HG03196 (cell line): ENCODE data around the gene SWSAP1.

ENCODE experiments used
- ATAC-seq: cut with Tn5 transposase; IDR thresholded peaks from one replicate; pipeline ENCODE4 v1.9.1; 2021; ENCODE audit not compliant: unreplicated experiment

SWSAP1 gene

GRCh38 chr19:11408591-11408990 lies 34.1 kb downstream of the SWSAP1 start:
- no peak for ATAC-seq

DNA sequence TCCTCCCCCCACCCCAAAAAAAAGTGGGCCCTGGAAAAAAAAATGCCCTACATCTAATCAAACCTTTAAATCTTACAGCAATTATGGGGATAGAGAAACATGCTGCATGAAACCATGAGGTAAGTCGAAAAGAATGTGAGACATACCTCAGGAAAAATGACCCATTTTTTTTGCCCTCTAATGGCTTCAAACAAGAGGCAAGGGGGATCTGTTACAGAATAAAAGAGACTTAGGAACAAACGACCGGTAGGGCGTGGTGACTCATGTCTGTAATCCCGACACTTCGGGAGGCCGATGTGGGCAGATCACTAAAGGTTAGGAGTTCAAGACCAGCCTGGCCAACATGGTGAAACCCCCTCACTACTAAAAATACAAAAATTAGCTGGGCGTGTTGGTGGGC lies 36.2 kb downstream of the SWSAP1 start:
- no peak for ATAC-seq

DNA sequence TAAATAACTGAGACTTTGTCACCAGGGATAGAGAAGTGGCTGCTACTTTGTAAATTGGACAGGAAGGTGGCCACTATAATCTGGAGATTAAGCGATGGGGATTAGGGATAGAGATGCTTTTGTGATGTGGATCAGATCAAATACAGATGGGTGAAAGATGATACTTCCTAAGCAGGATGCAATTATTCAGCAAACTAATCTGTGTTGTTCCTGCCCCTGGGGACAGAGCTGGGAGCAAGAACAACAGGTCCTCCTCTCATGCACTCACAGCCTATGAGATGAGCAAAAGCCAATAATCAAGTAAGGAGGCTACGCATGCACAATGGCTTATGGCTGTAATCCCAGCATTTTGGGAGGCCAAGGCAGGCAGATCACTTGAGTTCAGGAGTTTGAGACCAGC lies 40.1 kb downstream of the SWSAP1 start:
- ATAC-seq = no peak

DNA sequence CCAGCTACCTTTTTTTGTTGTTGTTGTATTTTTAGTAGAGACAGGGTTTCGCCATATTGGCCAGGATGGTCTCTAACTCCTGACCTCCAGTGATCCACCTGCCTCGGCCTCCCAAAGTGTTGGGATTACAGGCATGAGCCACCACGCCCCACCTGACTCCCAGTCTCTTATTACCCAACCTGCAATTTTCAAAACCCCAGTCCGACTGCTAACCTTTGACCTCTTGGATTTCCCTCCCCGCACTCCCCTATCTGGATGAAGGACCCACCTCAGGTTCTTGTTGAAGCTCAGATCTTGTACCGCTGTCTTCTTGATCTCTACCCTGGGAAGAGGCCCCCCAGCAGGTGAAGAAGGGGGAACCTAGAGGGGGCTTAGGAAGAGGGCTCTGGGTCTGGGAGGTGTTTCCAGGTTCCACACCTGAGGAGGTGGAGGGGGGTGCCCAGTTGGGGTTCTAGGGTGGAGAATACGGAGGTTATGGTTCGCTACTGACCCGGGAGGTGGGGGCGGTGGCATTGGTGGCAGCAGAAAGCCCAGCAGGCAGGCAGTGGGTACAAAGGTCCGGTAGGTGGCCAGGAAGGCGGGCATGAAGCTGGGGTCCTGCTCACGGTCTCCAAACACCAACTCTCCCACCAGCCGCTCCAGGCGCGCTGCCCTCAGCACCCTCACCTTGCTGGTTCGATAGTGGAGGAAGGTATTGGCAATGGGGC lies 42.0 kb downstream of the SWSAP1 start:
- ATAC-seq = no peak

DNA sequence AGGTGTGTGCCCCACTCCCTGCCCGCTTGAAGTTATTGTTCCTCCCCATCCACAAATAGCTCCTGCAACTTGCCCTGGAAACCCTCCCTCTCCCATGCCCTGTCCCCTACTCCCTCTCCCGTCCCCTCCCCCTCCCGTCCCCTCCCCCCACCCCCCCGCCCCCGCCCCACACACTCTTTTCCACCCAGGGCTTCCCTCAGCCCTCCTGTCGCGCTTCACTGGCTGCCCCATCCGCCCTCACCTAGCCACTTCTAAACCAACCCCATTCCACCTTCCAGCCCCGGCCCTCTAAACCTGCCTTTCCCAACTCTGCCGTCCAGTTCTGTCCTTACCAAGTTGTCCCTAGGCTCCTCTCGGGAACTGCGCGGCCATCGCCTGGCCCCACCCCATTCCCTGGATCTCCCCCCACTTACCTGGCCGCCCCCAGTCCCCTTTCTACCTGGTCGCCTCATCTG lies 43.7 kb downstream of the SWSAP1 start:
- ATAC-seq = no peak

- ATAC-seq = no peak
These were observed 44.4 kb downstream of the SWSAP1 start, which contains the start of gene RGL3 for GRCh38 chr19:11418549-11419506. Gene RGL3 (minus strand): TSS chr19:11419314. CDS start chr19:11419278, 36 bp downstream.

- peak; percentile 10 for ATAC-seq
These were observed 46.2 kb downstream of the SWSAP1 start for GRCh38 chr19:11420429-11421370.

GRCh38 chr19:11421371-11422098 lies 47.1 kb downstream of the SWSAP1 start:
- peak; percentile 26 for ATAC-seq

DNA sequence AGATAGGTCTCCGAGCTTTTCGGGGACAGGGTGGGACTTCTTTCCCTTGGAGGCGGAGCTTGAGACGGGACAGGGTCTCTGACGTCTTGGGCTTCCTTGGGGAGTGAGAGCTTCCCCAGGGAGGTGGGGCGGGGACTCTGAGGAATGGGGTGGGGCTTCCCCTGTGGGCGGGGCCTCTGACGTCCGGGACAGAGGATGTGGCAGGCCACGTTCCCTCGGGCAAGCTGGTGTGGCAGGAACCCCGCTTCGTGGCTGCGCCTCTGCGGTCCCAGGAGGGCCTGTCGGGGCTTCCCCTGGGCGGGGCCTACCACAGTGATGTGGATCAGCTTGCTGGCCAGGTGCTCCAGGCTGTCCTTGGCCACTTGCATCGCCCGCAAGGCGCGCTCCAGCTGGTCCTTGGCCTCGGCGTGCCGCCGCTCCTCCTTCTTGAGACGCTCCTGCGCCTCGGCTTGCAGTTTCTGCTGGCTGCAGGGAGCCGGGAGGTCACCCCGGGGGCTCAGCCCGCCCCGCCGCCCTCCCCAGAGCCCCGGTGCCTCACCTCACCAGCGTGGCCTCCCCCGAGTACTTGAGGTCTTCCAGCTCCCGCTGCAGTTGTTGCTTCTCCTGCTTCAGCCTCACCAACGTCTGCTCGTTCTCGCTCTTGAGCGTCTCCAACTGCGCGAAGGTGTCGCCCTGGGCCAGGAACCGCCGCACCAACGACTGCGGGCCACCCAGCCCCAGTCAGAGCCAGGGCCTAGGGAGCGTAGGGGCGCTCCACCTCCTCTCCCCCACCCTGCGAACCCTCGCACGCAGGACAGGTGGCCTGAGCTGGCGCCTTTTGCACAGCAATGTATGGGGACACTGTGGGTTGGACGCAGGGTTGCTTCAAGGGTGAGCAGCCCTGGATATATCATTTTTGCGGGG lies 47.9 kb downstream of the SWSAP1 start:
- peak; percentile 63 for ATAC-seq

GRCh38 chr19:11423164-11423790 lies 48.8 kb downstream of the SWSAP1 start:
- no peak for ATAC-seq

DNA sequence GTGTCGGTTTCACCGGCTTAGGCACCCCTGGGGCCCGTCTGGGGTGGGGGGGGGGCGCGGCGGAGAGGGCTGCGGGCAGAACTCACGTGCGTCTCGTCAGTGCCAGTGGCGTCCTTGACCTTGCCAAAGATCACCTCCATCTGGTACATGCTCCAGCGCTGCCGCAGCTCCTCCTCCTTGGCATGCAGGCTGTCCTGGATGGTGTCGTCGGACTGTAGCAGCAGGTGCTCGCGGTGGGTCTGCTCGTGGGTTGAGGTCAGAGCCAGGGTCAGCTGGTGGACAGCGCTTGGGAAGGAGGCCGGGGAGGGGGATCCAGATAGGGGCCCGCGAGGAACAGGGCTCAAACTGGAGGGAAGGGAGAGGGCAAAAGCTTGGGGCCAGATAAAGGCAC lies 49.3 kb downstream of the SWSAP1 start:
- no peak for ATAC-seq
